ENCODE results near the gene KCNK1. TPM values are rescaled to one million over a fixed set of nuclear protein-coding genes. Genes with fewer than 3 reads are reported as not detected.

KCNK1 gene
- total RNA-seq, 1 experiment from 2014 or later = 13.3 TPM

- TF ChIP-seq SP1 (CRISPR knock-in tag; conservative IDR thresholded peaks at IDR 0.05) = no peak
- TF ChIP-seq ZNF121 (CRISPR knock-in tag; IDR thresholded peaks at IDR 0.05) = no peak
- TF ChIP-seq, protein P1, sequence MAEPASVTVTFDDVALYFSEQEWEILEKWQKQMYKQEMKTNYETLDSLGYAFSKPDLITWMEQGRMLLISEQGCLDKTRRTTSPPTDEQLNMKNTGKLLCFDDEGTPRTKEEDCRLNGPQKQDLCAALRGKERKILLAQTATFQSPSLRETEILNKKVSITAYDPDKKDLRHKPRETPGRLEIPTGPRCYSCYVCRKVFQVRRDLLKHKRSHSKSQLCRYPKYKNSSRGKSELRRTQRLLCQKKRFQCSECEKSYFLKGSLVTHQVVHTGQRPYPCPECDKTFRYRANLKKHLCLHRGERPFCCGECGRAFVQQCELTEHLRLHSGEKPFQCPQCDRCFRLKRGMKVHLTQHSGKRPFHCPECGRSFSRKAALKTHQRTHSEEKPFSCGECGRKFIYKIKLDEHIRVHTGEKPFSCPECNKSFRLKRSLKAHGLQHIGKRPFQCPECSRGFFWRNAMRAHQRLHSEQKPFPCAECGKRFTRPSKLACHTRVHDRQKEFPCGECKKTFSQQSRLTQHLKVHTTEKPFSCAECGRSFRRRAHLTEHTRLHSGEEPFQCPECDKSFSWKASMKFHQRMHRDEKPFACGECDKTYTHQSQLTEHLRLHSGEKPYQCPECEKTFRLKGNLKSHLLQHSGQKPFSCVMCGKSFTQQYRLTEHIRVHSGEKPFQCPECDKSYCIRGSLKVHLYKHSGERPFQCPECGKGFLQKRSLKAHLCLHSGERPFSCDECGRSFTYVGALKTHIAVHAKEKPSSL (CRISPR knock-in tag; conservative IDR thresholded peaks at IDR 0.05) = no peak
- TF ChIP-seq, protein P2, sequence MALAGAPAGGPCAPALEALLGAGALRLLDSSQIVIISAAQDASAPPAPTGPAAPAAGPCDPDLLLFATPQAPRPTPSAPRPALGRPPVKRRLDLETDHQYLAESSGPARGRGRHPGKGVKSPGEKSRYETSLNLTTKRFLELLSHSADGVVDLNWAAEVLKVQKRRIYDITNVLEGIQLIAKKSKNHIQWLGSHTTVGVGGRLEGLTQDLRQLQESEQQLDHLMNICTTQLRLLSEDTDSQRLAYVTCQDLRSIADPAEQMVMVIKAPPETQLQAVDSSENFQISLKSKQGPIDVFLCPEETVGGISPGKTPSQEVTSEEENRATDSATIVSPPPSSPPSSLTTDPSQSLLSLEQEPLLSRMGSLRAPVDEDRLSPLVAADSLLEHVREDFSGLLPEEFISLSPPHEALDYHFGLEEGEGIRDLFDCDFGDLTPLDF (CRISPR knock-in tag; IDR thresholded peaks at IDR 0.05) = no peak
- no peak for TF ChIP-seq JUN (CRISPR knock-in tag; IDR thresholded peaks at IDR 0.05)
- no peak for TF ChIP-seq FOXJ3 (CRISPR knock-in tag; IDR thresholded peaks at IDR 0.05; ENCODE audit: borderline replicate concordance)
- no peak for TF ChIP-seq ZNF263 (CRISPR knock-in tag; IDR thresholded peaks at IDR 0.05; ENCODE audit: low read depth)
These were observed 45.6 kb downstream of the KCNK1 start (continued) for GRCh38 chr1:233659495-233659894.

DNA sequence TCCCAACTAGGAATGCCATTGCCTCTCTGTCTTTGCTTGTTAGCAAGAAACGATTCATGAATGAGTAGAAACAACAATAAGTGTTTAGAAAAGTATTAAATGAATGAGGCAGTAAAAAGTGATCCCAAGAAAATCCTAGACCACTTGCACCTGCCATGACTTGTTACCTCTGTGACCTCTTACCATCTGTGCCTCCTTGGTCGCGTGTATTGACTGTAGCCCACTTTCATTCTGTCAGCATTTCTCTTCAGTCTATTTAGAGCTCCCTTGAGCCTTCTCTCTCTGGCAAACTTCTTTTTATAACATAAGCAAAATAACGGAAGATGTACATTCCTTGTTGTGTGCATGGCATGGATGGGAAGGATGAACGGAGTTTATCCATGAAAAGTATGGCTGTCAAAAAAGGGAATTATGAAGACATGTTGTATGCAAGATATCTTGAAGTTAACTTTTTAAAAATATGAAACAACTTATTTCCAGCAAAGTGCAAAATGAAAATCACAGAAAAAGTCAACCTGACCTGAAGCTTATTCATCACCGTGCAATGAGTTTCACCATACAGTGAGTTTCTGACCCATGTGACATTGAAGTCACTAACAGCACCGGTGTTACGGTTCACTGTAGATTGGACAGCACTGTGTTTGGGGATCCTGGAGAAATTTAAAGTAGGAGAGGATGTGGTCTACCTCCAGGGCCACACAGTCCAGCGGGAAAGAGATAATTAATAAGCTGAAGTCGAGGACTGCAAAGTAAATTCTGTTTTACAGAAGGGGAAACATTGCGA is 47.7 kb downstream of the KCNK1 start:
- ChIA-PET CTCF (no interaction called here), POLR2A (no interaction called here)
- Mint-ChIP-seq H3K36me3 (peaks cover 10% of the 10 kb centered on the region), H3K4me1 (peaks cover 6% of the 10 kb centered on the region; the same call in 1 of the 2 replicates), H3K27ac (no peak overlapping the region), H3K4me3 (no peak overlapping the region), H3K27me3 (ENCODE audit: low read depth) (no peaks in the 10 kb centered on the region), H3K9me3 (no peaks in the 10 kb centered on the region)
- ATAC-seq = no peak
- DNase-seq (ENCODE audit: low spot score) = no peak
- no peak for TF ChIP-seq NFYB (CRISPR knock-in tag; conservative IDR thresholded peaks at IDR 0.05; ENCODE audit: low read depth)
- no peak for TF ChIP-seq PRRX2 (CRISPR knock-in tag; IDR thresholded peaks at IDR 0.05)
- no peak for TF ChIP-seq NR2C2 (CRISPR knock-in tag; IDR thresholded peaks at IDR 0.05)
- TF ChIP-seq ZNF263 (CRISPR knock-in tag; IDR thresholded peaks at IDR 0.05; ENCODE audit: low read depth) = no peak

DNA sequence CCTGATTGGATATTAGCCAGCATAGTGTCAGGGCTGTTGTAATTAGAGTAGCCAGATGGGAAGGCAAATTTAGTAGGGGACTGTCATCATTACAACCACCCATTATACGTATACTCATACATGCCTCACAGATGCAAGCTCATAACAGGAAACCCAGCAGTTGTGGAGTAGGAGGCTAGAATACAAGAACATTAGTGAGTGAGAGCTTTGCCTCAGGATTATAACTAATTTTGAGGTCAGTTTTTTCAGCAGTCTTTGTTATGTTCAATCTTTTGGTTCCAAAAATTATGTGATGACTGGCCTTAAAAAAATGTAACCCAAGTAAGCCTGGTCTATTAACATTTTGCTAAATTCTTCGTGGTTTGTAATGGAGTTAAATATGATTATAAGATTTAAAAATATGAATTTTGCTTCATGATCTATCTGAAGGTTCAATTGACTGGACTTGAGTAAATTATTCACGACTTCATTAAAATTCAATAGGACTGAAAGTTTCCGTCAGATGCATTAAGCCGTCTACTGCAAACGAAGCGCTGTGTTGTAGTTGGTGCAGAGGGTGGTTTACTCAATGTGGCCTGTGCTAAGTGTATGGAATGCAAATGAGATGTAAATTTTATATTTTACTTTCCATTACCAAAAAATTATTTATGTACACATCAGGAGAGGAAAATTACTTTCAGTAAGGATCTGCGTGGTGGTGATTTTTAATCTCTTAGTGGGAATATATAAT is 48.8 kb downstream of the KCNK1 start:
- H3K4me1 Mint-ChIP-seq = peaks cover 6% of the 10 kb centered on the region; the same call in 1 of the 2 replicates
- CTCF ChIA-PET = interaction anchor here (0.6 kb wide), 1 partner anchor 63 kb away, joined by 3 read pairs; no protein-coding TSS in a partner anchor

More for the DNA sequence above, 48.8 kb downstream of the KCNK1 start:
- no peak overlapping the region for H3K4me3 Mint-ChIP-seq
- H3K9me3 Mint-ChIP-seq = no peaks in the 10 kb centered on the region
- DNase-seq (ENCODE audit: low spot score) (no peak), ATAC-seq (no peak)
- no peaks in the 10 kb centered on the region for H3K27me3 Mint-ChIP-seq (ENCODE audit: low read depth)
- TF ChIP-seq PRRX2 (CRISPR knock-in tag; IDR thresholded peaks at IDR 0.05) (no peak), JUN (CRISPR knock-in tag; IDR thresholded peaks at IDR 0.05) (no peak), CBFB (CRISPR knock-in tag; IDR thresholded peaks at IDR 0.05; ENCODE audit: low read depth) (no peak), GRHL2 (CRISPR knock-in tag; IDR thresholded peaks at IDR 0.05; ENCODE audit: insufficient replicate concordance, severe bottlenecking) (no peak), TCF7 (CRISPR knock-in tag; IDR thresholded peaks at IDR 0.05; ENCODE audit: low read depth) (no peak), OVOL2 (CRISPR knock-in tag; IDR thresholded peaks at IDR 0.05; ENCODE audit: borderline replicate concordance) (no peak), MXD4 (CRISPR knock-in tag; IDR thresholded peaks at IDR 0.05; ENCODE audit: borderline replicate concordance) (no peak), EMX1 (CRISPR knock-in tag; IDR thresholded peaks at IDR 0.05) (no peak), NR2C2 (CRISPR knock-in tag; IDR thresholded peaks at IDR 0.05) (no peak), SMAD4 (CRISPR knock-in tag; IDR thresholded peaks at IDR 0.05) (no peak), PRDM15 (CRISPR knock-in tag; IDR thresholded peaks at IDR 0.05) (no peak), ZNF138 (CRISPR knock-in tag; conservative IDR thresholded peaks at IDR 0.05) (no peak)
- TF ChIP-seq, protein P3, sequence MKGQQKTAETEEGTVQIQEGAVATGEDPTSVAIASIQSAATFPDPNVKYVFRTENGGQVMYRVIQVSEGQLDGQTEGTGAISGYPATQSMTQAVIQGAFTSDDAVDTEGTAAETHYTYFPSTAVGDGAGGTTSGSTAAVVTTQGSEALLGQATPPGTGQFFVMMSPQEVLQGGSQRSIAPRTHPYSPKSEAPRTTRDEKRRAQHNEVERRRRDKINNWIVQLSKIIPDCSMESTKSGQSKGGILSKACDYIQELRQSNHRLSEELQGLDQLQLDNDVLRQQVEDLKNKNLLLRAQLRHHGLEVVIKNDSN (CRISPR knock-in tag; IDR thresholded peaks at IDR 0.05) = no peak
- TF ChIP-seq, protein P4, sequence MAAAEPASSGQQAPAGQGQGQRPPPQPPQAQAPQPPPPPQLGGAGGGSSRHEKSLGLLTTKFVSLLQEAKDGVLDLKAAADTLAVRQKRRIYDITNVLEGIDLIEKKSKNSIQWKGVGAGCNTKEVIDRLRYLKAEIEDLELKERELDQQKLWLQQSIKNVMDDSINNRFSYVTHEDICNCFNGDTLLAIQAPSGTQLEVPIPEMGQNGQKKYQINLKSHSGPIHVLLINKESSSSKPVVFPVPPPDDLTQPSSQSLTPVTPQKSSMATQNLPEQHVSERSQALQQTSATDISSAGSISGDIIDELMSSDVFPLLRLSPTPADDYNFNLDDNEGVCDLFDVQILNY (CRISPR knock-in tag; IDR thresholded peaks at IDR 0.05) = no peak
- TF ChIP-seq, protein P5, sequence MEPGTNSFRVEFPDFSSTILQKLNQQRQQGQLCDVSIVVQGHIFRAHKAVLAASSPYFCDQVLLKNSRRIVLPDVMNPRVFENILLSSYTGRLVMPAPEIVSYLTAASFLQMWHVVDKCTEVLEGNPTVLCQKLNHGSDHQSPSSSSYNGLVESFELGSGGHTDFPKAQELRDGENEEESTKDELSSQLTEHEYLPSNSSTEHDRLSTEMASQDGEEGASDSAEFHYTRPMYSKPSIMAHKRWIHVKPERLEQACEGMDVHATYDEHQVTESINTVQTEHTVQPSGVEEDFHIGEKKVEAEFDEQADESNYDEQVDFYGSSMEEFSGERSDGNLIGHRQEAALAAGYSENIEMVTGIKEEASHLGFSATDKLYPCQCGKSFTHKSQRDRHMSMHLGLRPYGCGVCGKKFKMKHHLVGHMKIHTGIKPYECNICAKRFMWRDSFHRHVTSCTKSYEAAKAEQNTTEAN (CRISPR knock-in tag; IDR thresholded peaks at IDR 0.05) = no peak
- H3K27ac Mint-ChIP-seq = no peak overlapping the region
- H3K36me3 Mint-ChIP-seq = peaks cover 16% of the 10 kb centered on the region
- POLR2A ChIA-PET = interaction anchor here (1.1 kb wide), 1 partner anchor 27 kb away, joined by 3 read pairs; no protein-coding TSS in a partner anchor
